Activated naive CD4-positive, alpha-beta T cell (primary cell): ENCODE results near the gene GRM4.

Experiments
- DNase-seq, 4 experiments: peaks; one replicate each; lab custom pipeline; 2025; lab: John Stamatoyannopoulos, UW

GRM4 gene

DNA sequence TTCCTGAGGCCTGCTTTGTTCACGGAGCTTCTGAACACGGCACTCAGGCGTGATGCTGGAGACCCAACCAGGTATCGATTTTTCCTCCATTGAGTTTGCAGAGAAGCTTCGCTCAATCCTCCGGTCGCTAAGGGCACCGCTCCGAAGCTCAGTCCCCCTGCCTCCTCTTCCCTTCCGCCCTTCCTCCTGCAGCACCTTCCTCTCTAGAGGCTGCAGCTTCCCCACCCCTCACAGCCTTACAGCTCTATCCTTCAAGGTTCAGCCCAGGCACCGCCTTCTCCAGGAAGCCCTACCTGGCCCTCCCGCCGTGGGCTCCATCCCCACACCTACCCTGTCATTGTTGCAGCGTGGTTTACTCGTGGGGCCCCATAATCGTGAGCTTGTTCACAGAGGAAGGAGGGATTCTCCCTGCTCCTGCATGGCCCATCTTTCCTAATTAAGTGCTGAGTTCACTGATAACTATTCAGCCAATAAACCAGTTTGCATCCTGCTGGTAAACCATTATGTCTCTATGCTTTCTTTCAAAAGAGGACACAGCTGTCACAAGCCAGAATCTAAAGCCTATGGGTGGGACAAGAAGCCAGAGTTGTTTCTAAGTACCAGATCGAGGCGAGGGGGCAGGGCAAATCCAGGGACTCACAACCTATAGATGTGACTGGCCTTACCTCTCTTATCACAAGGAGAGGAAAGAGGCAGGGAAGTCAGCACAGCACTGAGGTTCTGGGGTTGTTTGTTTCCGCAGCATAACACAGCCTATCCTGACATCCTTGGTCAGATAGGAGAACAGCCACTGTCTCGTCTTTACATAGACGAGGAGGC, 152.0 kb downstream of the GRM4 start:
- no peak for DNase-seq

DNA sequence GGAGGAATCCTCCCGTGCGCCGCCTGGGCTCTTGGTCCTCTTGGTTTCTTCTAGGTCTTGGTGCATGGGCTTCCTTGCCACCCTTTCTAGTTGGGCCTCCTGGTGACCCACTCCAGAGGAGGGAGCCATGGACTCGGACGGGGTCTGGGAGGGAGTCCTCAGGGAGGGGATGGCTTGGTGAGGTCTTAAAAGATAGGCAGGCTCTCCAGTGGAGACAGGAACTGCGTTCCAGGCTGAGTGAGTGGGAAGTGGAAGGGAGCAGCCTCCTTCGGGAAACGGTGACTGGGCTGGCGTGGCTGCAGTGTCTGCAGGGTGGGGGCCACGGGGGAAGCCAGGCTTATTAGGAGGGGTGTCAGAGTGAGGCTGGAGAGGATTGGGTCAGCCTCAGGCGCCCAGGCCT, 152.8 kb downstream of the GRM4 start:
- no peak for DNase-seq

DNA sequence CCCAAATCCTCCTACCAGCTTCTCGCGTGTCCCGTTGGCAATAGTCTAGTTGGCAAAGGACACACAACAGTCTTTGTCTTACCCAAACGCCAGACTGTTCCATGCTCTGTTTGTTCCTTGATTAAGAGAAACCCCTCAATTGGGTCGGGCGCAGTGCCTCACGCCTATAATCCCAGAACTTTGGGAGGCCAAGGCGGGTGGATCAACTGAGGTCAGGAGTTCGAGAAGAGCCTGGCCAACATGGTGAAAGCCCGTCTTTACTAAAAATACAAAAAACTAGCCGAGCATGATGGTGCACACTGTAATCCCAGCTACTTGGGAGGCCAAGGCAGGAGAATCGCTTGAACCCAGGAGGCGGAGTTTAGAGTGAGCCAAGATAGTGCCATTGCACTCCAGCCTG, 153.7 kb downstream of the GRM4 start:
- DNase-seq: no peak

DNA sequence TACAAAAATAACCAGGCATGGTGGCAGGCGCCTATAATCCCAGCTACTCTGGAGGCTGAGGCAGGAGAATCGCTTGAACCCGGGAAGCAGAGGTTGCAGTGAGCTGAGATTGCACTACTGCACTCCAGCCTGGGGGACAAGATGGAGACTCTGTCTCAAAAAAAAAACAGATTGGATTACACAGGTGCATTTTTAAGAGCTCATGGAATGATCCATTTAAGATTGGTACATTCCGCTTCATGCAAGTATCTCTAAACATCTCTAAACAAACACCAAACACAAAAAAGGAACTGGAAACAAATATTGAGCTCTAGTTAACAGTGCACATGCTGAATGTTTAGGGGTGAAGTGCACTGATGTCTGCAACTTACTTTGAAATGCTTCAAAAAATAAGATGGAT, 154.3 kb downstream of the GRM4 start:
- DNase-seq: no peak

DNA sequence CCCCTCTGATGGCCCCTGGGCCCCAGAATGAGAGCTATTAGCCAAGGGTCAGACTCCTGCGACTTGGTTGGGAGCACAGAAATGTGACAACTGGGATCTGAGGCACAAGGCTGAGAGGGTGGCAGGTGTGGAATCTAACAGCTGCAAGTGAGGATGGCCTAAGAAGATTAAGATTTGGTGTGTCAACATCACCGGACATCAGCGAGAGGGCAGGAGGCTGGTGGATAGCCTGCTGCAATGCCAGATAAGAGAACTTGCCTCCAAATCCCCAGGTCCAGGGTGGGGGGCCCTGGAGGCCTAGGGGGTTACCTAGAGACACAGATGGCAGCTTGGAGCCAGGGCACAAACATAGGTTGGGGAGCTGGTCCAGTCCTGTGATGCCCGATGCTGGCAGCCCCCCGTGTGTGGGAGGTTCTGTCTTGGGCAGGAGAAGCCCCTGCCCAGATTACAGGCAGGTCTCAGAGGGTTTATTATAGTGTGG, 155.8 kb downstream of the GRM4 start:
- no peak for DNase-seq

DNA sequence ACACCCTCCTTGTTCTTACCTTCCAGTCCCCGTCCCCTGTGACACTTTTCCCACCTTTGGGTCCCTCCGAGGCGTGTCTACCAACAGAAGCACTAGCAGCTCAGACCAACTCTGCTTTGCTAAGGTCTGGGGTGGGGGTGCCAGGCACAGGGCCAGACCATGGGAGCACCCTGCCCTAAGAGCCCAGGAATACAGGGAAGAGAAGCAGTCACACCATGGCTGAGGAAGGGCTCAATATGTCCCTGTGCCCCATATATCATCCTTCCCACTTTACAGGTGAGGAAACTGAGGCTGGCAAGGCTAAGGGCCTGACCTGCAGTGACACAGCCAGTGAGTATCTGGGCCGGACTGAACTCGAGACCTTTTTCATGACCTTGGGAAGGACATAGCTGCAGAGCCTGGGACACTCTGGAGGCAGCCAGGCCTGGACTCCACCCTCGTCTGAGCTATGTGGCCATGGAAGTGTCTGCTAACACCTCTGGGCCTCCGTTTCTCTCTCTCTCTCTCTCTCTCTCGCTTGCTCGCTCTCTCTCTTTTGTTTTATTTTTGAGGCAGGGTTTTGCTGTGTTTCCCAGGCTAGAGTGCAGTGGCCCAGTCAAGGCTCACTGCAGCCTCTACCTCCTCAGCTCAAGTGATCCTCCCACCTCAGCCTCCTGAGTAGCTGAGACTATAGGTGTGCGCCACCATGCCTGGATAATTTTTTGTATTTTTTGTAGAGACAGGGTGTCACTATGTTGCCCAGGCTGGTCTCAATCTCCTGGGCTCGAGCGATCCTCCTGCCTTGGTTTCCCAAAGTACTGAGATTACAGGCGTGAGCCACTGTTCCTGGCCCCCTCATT, 156.7 kb downstream of the GRM4 start:
- no peak for DNase-seq

DNA sequence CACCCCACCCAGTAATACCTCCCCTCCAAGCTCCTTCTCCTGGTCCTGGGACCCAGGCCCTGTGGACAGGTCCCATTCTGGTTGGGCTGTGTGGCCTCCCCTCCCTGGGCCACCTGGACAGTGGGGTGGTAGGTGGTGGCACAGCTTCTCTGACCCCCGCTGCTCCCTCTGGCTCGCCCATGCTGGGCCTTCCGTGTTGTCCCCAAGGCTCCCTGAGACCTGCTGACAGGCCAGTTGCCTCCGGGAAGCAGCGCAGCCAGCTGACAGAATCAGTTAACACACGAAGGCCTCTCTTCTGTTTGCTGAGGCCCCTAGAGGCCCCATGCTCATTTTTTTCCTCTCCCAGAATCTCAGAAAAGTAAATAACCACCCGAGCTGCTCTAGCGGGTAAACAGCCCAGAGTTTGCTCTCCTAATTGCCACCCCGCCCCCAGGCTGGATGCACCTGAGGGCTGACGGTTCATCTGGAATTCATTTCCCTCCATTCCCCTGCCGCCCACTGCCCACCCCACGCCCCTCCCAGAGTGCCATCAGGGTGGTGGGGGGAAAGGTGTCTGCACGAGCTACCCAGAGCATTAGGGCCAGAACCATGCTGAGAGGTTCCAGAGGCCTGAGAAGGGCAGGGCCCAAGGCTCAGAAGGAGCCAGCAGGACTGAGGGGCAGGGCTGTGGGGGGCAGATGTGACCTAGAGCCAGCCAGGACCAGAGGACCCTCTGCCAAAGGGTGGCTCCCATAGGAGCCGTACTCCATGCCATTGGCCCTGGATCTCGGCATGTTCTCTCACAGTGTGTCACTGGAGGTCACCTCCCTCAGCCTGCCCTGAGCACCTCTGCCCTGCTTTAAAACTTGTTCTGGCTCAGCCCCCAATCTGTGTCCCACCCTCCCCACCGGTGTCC, 157.5 kb downstream of the GRM4 start:
- no peak for DNase-seq

DNA sequence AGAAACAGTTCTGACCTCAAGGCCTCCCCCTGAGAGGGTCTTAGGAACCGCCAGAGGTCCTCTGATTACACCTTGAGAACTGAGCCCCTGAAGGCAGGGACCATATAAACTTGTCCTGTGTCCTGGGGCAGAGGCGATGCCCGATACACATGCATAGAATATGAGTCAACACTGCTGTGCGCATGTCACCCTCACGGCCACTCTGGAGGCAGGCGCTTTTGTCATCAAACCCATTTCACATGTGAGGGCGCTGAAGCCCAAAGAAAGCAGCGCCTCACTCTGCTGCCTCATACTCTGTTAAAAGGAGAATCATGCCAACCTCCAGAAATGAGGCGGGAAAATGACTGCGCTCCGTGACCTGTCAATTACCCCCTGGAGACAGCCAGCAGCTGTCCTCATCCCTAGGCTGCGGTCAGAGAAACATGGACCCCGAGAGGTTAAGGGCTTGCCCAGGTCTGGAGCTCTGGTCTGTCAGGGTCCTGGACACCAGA, 158.3 kb downstream of the GRM4 start:
- DNase-seq: no peak

DNA sequence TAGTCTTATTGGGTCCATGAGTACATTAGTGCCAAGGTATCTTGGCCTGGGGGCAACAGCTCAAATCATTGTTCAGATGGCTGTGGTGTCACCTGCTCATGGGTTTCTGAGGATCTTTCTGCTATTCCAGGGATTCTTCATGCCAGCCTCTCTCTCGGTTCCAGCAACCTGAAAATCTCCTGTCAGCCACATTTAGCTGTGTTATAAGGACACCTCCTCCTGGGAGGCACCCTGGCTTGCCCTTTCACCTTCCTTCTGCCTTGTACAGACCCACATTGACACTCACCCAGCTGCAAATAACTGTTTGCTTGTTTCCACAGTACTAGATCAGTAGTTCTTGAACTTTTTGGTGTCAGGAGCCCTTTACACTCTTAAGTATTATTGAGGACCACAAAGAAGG, 159.9 kb downstream of the GRM4 start:
- no peak for DNase-seq

DNA sequence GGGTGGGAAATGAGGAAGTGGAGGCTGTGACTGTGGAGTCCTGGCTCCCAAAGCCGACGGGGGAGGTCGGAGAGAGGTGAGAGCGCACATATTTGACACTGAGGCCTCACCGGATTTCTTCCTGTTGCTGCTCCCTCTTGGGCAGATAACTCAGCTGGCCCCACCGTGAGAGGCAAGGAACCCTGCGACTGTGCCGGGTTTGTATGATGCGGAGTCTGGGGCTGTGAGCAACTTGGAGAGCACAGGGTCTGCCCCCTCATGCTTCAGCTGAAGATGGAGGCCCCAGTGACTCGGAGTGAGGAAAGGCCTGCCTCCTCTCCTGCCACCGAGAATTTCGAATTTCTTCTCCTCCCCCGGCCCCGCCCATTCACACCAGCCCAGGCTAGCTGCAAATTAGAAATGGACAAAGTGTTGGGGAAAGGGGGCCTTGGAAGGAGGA, 160.6 kb downstream of the GRM4 start:
- DNase-seq: no peak

DNA sequence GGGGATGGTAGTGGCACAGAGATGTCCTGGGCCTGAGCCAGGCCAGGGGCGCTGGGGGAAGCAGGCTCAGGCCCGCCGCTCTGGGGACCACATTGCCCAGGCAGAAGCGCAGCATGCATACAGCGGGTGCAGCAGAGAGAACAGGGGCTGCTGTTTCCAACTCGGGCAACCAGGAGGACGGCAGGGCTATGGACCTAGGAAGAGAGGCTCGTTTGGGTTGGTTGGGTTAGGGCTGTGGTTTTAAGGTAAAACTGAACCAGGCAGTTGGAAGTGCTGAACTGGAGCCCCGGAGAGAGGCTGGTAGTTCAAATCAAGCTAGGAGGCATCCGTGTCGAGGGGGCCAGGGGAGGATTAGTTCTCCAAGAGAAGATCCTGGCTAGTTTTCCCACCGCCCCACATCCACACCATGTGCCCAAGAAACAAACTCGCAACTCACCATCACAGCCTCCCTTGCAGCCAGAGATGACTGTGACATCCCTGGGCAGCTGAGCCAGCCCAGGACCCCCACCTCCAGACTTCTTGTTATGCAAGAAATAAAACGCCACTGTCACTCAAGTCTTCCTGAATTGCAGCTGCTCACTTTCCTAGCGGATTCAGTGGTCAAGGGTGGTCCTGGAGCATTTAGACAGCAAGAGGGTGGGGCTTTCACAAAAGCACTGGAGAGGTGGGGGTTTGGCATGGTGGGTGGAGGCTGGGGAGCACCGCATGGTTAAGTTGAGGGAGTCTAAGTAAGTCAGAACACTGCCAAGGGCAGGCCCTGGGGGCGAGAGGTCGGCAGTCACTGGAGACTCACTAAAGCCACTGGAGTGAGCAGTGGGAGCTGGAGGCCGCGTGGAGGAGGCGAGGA, 161.2 kb downstream of the GRM4 start:
- no peak for DNase-seq

DNA sequence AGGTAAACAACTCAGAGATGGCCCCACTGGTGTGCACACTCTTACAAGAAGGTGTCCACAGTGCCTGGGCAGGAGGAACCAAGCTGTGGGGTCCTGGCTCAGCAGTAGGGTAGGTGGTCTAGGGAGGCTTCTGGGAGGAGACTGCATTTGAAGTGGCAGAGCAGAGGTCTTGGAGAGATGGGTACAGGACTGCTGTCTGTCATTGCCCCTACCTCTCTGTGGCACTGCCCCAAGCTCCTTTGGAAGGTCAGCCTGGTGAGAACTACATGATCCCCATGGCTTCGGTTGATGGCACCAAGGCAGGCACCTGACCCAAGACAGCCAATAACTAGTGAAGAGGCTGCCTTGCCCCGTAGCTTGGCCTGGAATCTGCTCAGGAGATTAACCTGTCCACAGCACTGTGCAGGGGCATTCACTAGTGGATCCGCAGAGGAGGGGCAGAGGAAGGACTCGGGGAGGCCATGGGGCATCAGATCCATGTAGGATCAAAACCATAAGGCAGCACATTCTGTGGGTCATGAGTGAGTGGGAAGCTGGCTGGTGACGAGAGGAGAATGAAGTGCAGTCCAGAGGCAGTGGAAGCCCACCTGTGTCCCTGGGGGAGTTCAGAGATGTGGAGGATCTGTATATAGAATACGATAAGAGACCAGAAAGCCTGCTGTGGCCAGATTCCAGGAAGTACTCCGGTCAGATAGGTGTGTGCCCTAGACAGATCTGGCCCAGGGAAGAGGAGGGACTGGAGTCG, 162.0 kb downstream of the GRM4 start:
- no peak for DNase-seq

DNA sequence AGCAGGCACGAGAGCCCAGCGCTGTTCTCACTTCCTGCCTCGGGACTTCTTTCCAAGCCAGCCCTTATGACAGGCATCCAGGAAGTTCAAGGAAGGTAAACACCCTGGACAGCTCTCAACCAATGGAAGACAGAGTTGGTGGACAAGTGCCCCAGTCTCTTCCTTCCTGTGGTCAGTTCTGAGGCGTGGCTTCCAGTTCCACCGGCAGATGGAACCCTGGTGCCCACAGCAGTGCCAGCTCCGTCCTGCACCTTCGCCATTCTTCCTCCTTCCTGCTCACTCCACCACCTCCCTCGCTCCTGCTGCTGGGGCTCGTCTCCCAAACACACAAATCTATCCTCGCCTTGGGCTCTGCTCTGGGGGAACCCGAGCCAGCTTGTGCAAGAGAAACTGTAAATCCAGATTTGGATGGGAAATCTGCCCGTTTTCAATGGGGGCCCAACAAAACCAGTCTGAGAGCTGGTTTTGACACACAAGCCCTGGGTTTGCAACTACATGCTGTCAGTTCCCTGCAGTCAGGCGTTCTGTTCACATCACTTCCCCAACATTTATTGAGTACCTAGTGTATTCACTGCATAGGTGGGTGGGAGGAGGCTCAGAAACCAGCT, 162.7 kb downstream of the GRM4 start:
- no peak for DNase-seq

DNA sequence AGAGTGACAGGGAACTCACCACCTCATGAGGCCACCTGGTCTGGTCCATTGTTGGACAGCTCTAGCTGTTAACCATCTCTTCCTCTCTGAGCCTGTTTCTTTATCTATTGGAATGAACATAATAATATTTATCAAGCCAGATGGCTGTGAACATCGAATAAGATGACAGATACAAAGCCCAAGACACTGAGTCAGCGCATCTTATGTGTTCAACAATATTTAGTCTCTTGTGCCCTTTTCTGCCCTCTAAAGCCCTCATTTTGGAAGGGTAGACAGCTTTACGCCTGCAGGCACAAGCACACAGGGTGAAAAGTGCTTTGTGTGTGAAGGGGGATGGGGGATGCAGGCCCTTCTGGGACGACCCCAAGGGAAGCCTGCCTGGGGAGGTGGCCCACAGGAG, 164.0 kb downstream of the GRM4 start:
- DNase-seq: no peak

DNA sequence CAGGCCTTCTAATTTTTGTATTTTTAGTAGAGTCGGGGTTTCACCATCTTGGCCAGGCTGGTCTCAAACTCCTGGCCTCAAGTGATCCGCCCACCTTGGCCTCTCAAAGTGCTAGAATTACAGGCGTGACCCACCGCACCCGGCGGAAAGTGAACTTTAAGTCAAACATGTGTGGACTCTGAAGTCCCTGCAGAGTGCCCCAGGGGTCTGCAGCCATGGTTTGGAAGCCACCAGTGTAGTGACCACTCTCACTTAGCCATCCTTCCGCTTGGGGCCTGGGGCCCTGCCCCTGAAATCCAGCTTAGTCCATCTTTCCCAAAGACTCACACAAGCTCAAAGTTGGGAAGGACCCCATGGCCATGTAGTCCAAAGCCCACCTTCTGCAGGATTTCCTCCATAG, 164.5 kb downstream of the GRM4 start:
- DNase-seq: no peak

DNA sequence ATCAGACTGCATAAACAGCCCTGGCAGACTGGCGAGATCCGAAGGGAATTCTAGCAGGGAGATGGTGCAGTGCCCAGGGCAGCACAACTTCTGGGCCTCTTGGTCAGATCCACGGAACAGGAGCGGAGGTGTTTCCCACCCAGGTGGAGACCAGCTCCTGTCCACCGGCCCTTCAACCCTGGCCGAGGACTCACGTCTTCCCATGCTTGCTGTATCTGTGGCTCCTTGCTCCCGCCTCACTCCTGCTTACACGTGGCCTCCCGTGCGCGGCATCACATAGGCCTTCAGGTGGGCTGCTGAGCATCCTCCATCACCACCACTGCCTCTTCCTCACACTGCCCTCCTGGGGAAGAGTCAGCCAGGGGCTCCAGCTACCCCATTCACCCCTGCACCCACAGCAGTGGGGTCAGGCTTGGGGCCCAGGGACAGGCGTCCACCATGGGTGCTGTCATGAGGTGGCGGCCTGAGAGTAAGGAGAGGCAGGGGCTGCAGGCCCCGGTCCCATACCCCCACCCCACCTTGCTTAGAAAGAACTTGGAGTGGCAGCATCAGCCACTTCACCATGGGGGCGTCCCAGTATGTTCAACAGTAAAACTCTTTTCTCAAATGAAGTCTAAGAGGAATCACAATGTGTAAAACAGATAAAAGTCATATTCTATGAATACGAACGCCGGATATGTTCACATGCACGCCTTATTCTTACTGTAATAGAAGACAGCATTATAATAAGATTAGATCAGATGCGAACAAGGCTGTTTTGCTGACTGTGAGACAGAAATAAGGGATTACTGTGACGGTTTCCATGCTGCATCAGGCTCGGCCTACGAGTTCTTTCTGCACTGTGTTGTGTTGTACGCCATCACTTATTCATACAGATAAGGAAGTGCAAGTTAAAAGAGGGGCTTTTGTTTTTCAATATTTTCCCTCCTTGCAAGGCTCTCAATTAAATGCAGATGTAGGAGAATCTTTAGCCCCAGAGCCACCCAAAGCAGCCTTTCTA, 165.4 kb downstream of the GRM4 start:
- no peak for DNase-seq

DNA sequence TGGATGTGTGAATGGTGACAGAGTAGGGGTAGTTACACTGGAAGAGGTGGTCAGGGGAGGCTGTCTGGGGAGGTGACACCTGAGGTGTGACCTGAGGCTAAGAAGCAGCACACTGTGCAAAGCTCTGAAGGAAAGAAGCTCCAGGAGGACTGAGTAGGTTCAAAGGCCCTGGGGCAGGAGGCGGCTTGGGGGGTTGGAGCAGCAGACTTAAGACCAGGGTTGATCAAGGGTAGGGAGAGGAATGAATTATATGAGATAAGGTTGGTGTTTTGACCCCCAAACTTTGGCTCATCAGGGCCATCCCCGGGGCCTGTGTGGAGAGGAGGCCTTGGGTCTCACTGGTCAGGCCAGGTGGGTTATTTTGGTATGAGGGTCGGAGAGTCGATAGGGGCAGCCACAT, 166.1 kb downstream of the GRM4 start:
- no peak for DNase-seq

DNA sequence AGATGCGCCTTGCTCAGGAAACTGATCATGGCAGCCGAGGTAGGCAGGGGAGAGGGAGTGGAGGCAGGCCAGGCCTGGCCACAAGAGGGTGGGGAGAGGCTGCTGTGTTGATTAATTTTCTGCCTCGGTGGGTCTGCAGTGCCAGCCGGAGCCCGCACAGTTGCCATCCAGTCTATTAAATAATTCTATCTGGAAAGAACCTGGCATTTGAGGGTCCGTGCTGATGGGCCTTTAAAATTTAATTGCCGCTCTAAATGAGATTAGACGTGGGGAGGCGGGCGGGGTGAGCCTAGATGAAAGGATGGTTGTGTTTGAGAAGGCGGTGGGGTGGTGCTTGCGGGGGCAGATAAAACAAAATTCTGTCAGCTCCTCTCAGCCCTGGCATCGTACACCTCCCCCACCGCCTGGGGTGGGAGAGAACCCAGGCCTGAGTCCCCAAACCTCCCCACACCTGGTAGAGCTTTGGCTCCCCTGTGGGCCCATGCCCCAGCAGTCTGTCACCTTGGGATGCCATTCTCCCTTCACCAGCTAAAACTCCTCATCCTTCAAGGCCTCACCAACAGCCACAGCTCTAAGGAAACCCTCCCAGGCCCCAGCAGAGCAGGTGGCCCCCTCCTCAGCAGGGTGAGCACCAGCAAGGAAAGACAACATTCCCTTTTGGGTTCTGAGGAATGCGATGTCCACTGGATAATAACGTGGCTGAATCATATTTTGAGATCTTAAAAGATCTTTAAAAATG, 167.3 kb downstream of the GRM4 start:
- DNase-seq: no peak
